Melanocyte of skin (primary cell): ENCODE results near the gene KIF5B. TPM values are rescaled to one million over a fixed set of nuclear protein-coding genes. Genes with fewer than 3 reads are reported as not detected.

Experiments used
- small RNA-seq, 2 donors: library from RNA; depleted of rRNA; stranded (forward); fragments of <200 nt; gene quantifications; one replicate each; pipeline ENCODE3, GENCODE V24; 2012
- total RNA-seq, 2 donors: library from RNA; depleted of rRNA; stranded (reverse); fragments of >200 nt; gene quantifications; 2 replicates each; pipeline ENCODE4 v1.2.3, GENCODE V29; 2012

The KIF5B gene
- total RNA-seq = 100 to 1,000 TPM in 1 of 2 donors, 10 to 100 TPM in 1; 89.2 to 119 TPM

GRCh38 chr10:32056136-32057035, at the start of gene KIF5B:
Gene KIF5B, minus strand, starts transcription at chr10:32056425. Its CDS starts 452 bp downstream, at chr10:32055973.

Small RNA genes within 50 kb of the gene (small RNA-seq; reads per million reads assigned to genes)
- gene RF00019 = 0 reads per million in 2 donors
- gene RN7SL825P = 0 reads per million in 2 donors

Other genes with a start within 250 kb of the KIF5B start
- gene ARHGAP12, start 127.6 kb downstream of the KIF5B start, total RNA-seq = 10 to 100 TPM; 46.5 to 48.6 TPM